Naive B cell (primary cell): ENCODE data around the gene LEPROT. TPM values are rescaled to one million over a fixed set of nuclear protein-coding genes. Genes with fewer than 3 reads are reported as not detected.
"Not testable (repeated sequence)": the region's sequence is repeated elsewhere in the genome, so short reads cannot be mapped to it uniquely, and the experiment has no call there.

Experiments
- ATAC-seq, 2 donors: fragments of 150-1000 bp; cut with Tn5 transposase; 2 replicates each; pipeline ENCODE4 v1.10.0; 2021; ENCODE audit warnings: low read depth in 2 of 2, mild to moderate bottlenecking in 2 of 2, moderate library complexity in 2 of 2
- DNase-seq: peaks from one replicate; pipeline ENCODE4 v3.0.0; 2022
- H3K27ac Mint-ChIP-seq, 6 donors: one replicate each; pipeline ENCODE4 v1.8.0; 2020 to 2022; ENCODE audit warnings: mild to moderate bottlenecking in 6 of 6, mixed read lengths in 6 of 6, moderate library complexity in 5 of 6, inconsistent platforms in 2 of 6
- H3K27me3 Mint-ChIP-seq, 3 donors: one replicate each; pipeline ENCODE4 v1.8.0; 2021 to 2022; ENCODE audit warnings: mixed read lengths in 3 of 3, mild to moderate bottlenecking in 1 of 3
- H3K36me3 Mint-ChIP-seq, 2 donors: one replicate each; pipeline ENCODE4 v1.8.0; 2020 to 2022; ENCODE audit warnings: mixed read lengths in 2 of 2, inconsistent platforms in 1 of 2, mild to moderate bottlenecking in 1 of 2
- H3K4me1 Mint-ChIP-seq, 3 donors: one replicate each; pipeline ENCODE4 v1.8.0; 2020 to 2022; ENCODE audit warnings: mixed read lengths in 3 of 3, inconsistent platforms in 1 of 3, mild to moderate bottlenecking in 1 of 3, moderate library complexity in 1 of 3
- H3K4me3 Mint-ChIP-seq, 8 donors: one replicate each; pipeline ENCODE4 v1.8.0; 2020 to 2022; ENCODE audit warnings: mild to moderate bottlenecking in 8 of 8, mixed read lengths in 8 of 8, moderate library complexity in 8 of 8, inconsistent platforms in 2 of 8
- H3K9me3 Mint-ChIP-seq, 7 donors: one replicate each; pipeline ENCODE4 v1.8.0; 2020 to 2022; ENCODE audit warnings: mixed read lengths in 7 of 7, mild to moderate bottlenecking in 5 of 7, inconsistent platforms in 2 of 7, moderate library complexity in 1 of 7
- polyA plus RNA-seq, 6 donors: library from polyadenylated mRNA; unstranded; fragments of 300-500 nt; fragmentation: Illumina TruSeq; gene quantifications; one replicate each; pipeline ENCODE4 v1.2.3, GENCODE V29; 2021; ENCODE audit warnings: low read depth in 6 of 6

LEPROT gene, protein sequence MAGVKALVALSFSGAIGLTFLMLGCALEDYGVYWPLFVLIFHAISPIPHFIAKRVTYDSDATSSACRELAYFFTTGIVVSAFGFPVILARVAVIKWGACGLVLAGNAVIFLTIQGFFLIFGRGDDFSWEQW
- 10 to 100 TPM in 1 of 6 donors, 1 to 10 TPM in 4, not detected in 1; 7.9 to 11.1 (median 8.1) TPM for polyA plus RNA-seq

DNA sequence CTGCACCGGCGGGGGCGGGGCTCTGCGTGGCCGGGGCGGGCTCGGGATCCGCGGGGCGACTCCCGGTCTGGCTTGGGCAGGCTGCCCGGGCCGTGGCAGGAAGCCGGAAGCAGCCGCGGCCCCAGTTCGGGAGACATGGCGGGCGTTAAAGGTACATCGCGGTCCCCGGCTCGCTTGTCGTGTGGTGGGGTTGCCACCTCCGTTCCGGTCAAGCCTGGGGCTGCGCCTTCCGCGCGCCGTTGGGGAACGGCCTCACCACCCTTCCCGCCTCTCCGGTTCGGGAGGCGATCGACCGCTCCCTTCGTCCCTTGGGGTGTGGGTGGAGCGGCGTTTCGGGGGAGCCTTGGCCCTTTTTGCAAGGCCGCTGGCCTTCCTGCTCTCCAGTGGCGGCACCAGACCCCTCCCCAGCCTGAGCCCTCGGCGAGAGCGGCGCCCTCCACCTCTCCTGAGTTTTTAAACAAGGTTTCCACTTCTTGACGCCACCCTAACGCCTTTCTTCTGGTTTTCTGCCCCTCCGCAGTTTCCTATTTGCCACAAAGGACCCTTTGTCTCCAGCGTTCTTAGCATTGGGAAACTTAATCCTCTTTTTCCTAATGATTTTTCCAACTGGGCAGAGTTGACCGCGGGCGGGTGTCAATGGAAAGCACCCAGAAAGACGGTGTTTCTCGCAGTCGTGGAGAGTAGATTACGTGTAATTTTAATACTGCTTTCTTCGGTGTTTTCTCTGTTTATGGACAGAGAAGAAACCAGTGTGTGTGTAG is at the start of gene LEPROT, which contains the start of gene LEPR:
Gene LEPROT, plus strand, starts transcription at position 79 of the 761 bp plus-strand sequence. Its CDS starts 57 bp downstream, at position 136.
Gene LEPR, plus strand, starts transcription at position 79 of the 761 bp plus-strand sequence. CDS start 144,898 bp downstream, outside the sequence.
- peaks cover 0 to 6% (median 5%) of the 10 kb centered on the region in 3 donors for H3K27me3 Mint-ChIP-seq
- no peaks in the 10 kb centered on the region for H3K9me3 Mint-ChIP-seq
- DNase-seq (no peak), ATAC-seq (no peak)
- peaks cover 0 to 8% of the 10 kb centered on the region in 2 donors for H3K36me3 Mint-ChIP-seq
- H3K4me1 Mint-ChIP-seq, result peaks cover 6 to 12% (median 9%) of the 10 kb centered on the region in 3 donors
- peak within 1 kb of the TSS in 5 of 6 donors; percentile 91 to 97 (median 94) for H3K27ac Mint-ChIP-seq
- H3K4me3 Mint-ChIP-seq, result peak within 1 kb of the TSS in 1 of 8 donors; percentile 97

DNA sequence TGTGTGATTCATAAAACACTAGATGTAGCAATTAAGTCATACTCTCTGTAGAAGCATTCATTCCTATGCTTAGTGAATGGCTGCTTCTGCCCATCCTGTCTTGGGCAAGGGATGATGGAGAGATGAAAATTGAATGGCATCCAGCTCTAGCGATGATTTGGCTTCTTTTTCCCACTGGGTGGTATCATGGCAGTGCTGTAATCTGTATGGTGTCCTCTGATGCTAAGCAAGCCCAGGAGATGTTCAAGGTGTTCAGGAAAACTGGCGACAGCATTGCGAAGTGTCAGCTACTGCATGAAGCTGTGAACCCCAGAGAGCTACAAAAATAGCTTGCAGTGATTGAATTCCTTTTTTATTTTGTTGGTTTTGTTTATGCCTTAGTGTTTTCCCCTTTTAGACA is 48.9 kb upstream of the LEPROT start:
- ATAC-seq, result no peak
- Mint-ChIP-seq H3K36me3 (no peaks in the 10 kb centered on the region), H3K9me3 (peaks cover 0 to 7% (median 0%) of the 10 kb centered on the region in 7 donors), H3K27ac (no peak overlapping the region), H3K27me3 (peaks cover 0 to 10% (median 5%) of the 10 kb centered on the region in 3 donors), H3K4me1 (no peaks in the 10 kb centered on the region), H3K4me3 (no peak overlapping the region)
- no peak for DNase-seq

DNA sequence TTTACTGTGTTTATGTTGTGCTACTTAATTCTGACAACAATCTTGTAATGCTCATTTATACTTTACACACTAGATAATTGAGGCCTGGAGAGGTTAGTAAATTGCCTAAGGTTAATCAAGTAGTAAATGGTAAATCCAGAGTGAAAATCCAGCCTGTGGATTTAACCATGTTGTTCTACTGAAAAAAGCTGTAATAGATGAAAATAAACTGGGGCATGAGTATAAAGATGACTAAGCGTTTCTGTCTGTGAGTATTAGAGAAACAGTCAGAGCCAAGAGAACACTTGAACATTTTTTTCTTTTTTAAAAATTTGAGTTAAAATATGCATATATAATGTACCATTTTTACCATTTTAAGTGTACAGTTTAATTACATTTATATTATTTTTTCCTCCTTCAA is 47.9 kb upstream of the LEPROT start:
- Mint-ChIP-seq H3K36me3 (no peaks in the 10 kb centered on the region), H3K27me3 (peaks cover 0 to 10% (median 5%) of the 10 kb centered on the region in 3 donors), H3K27ac (no peak overlapping the region), H3K4me1 (no peaks in the 10 kb centered on the region), H3K4me3 (no peak overlapping the region), H3K9me3 (peaks cover 0 to 7% (median 0%) of the 10 kb centered on the region in 7 donors)
- no peak for DNase-seq
- ATAC-seq, result no peak

DNA sequence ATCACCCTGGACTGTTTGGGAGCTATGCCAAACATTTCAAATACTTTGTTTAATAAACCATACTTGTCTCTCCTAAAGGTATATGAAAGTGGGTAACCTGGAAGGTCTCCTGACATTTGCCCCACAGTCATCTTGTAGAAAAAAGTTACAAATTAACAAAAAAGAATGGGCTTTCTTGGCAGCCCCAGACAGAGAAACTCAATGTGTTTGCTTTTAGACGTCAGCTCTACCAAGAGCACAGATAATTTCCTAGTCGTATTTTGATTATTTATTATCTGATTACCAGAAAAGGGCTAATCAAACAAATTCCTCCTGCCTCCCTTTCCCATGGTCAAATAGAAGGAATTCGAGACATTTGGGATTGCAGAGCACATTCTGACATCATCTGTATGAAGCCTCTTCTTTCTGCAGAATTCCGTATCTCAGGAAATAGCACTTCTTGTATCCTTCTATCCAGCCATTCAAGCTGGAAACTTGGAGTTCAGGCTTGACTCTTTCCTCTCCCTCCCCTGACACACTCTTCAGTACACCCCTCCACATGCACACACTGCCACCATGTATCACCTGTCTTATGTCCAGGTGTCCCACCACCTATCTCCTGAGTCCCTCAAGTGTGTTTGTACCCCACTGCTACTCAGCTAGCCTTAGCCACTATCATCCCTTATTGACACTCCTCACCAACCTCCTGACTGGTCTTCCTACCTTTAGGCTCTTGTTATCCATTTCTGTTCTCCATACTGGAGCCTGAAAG is 42.8 kb upstream of the LEPROT start:
- Mint-ChIP-seq H3K36me3 (peaks cover 3 to 6% of the 10 kb centered on the region in 2 donors), H3K9me3 (peaks cover 0 to 7% (median 0%) of the 10 kb centered on the region in 7 donors), H3K27me3 (peaks cover 17 to 21% (median 20%) of the 10 kb centered on the region in 3 donors), H3K27ac (no peak overlapping the region), H3K4me1 (no peaks in the 10 kb centered on the region), H3K4me3 (no peak overlapping the region)
- DNase-seq (no peak), ATAC-seq (no peak)

DNA sequence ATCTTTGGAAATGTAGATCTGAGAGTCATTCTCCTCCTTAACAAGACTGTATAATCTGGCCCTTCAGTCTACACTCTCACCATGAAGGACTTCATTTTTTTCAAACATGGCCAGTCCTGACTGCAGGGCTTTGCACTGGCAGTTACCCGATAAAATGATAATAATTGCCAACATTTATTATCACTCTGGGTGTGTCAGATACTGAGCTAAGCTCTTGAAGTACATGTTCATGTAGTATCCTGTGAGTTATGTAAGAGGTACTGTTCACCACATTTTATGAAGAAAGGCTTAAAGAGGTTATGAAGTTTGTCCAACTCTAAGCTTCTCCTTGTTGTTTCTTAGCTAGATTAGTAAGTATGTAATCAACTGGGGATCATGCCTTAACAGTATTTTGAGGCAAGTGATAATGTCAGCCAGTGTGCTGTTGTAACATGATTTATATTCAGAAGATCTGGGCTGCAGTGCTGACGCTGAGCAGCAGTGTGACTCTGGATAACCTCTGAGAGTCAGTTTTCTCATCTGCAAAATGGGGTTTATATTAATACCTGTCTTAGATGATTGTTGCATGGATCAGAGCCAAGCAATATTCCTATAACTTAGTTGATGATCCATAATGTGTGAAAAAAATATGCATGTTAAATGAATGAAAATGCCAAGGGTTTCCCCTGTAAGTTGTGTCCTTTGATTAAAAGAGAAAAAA is 42.1 kb upstream of the LEPROT start:
- Mint-ChIP-seq H3K4me3 (no peak overlapping the region), H3K4me1 (no peaks in the 10 kb centered on the region)
- ATAC-seq, result no peak

DNA sequence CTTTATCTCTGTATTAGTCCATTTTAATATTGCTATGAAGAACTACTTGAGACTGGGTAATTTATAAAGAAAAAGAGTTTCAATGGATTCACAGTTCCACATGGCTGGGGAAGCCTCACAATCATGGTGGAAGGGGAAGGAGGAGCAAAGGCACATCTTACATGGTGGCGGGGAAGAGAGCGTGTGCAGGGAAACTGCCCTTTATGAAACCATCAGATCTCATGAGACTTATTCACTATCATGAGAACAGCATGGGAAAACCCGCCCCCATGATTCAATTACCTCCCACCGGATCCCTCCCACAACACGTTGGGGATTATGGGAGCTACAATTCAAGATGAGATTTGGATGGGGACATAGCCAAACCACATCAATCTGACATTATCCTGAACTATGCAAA is 36.0 kb upstream of the LEPROT start:
- DNase-seq, H3K4me3 Mint-ChIP-seq, H3K36me3 Mint-ChIP-seq, H3K27ac Mint-ChIP-seq, ATAC-seq, H3K9me3 Mint-ChIP-seq, H3K4me1 Mint-ChIP-seq: not testable (repeated sequence)
- peaks cover 8 to 12% (median 11%) of the 10 kb centered on the region in 3 donors for H3K27me3 Mint-ChIP-seq

More for the DNA sequence above, 42.1 kb upstream of the LEPROT start:
- H3K9me3 Mint-ChIP-seq, result peaks cover 0 to 7% (median 0%) of the 10 kb centered on the region in 7 donors
- H3K36me3 Mint-ChIP-seq, result peaks cover 3 to 6% of the 10 kb centered on the region in 2 donors
- no peak overlapping the region for H3K27ac Mint-ChIP-seq
- no peak for DNase-seq
- peaks cover 17 to 22% (median 21%) of the 10 kb centered on the region in 3 donors for H3K27me3 Mint-ChIP-seq

DNA sequence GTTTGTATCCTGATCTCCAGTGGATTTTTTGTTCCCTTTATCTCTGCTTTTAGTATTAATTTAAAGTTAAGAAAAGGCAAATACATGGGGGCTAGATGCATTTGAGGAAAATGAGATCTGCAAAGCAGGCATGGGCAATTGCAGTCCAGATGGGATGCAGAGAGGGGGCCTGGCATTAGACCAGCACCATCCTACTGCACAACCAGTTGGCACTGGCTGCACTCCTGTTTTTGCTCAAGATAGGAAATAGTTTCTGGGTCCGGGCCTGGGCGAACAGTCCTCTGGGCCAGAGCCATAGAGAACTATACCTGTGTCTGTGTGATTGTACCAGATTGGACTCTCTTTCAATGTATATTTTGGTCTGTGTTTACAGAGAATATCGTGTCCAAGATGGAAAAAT is 34.0 kb upstream of the LEPROT start:
- no peaks in the 10 kb centered on the region for H3K36me3 Mint-ChIP-seq
- H3K4me1 Mint-ChIP-seq, result no peaks in the 10 kb centered on the region
- no peak overlapping the region for H3K4me3 Mint-ChIP-seq
- peaks cover 0 to 6% (median 0%) of the 10 kb centered on the region in 7 donors for H3K9me3 Mint-ChIP-seq
- peaks cover 0 to 5% (median 0%) of the 10 kb centered on the region in 3 donors for H3K27me3 Mint-ChIP-seq
- no peak for DNase-seq
- H3K27ac Mint-ChIP-seq, result no peak overlapping the region
- ATAC-seq, result no peak

DNA sequence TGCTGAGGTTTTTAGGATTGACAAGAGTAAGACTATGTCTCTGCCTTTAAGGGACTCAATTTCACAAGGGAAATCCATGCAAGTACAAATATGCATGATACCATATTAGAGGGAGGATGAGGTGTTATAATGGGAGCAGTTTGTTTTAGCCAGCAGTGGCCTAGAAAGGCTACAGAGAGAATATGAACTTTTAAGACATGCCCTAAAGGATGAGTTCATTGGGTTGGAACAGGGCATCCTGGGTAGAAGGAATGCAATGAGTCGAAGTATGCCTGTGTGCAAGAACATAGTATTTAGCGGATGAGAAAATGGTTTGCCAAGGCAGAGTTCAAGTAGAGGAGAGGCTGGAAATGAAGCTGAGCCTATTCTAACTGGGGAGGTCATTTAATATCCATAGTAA is 32.6 kb upstream of the LEPROT start:
- Mint-ChIP-seq H3K27ac (no peak overlapping the region), H3K4me3 (no peak overlapping the region), H3K4me1 (no peaks in the 10 kb centered on the region), H3K36me3 (no peaks in the 10 kb centered on the region), H3K9me3 (peaks cover 0 to 6% (median 0%) of the 10 kb centered on the region in 7 donors), H3K27me3 (peaks cover 0 to 1% (median 0%) of the 10 kb centered on the region in 3 donors)
- no peak for DNase-seq
- no peak for ATAC-seq

DNA sequence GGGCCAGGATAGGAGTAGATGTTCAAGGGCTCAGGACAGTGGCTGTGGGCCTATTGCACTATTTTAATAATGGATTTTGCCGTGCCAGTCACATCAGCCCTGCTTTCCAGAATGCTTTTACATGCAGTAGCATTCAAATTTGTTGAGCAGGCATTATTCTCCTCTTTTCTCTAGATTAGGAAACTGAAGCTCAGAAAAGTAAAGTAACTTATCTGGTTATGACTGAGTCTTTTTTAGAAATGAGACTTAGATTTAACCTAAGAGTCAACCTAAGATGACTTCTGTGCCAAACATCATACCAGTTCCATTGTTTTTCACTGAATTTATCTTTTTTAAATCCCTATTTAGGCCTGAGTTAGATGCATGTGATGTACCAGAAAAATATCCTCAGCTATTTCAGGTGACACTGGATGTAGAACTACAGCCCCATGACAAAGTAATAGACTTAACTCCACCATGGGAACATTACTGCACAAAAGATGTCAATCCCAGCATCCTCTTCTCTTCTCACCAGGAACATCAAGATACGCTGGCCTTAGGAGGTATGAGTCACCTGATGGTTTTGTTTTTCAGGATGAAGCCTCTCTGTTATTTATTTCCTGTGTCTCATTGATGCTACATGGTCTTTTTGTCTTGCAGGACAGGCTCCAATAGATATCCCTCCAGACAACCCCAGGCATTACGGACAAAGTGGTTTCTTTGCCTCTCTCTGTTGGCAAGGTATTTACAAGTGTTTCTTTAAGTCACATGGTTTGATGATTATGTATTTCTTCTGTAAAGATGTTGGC is 31.4 kb upstream of the LEPROT start:
- Mint-ChIP-seq H3K4me1 (no peaks in the 10 kb centered on the region), H3K4me3 (no peak overlapping the region), H3K36me3 (no peaks in the 10 kb centered on the region), H3K9me3 (peaks cover 0 to 6% (median 0%) of the 10 kb centered on the region in 7 donors), H3K27me3 (no peaks in the 10 kb centered on the region), H3K27ac (no peak overlapping the region)
- ATAC-seq, result no peak
- DNase-seq, result no peak

DNA sequence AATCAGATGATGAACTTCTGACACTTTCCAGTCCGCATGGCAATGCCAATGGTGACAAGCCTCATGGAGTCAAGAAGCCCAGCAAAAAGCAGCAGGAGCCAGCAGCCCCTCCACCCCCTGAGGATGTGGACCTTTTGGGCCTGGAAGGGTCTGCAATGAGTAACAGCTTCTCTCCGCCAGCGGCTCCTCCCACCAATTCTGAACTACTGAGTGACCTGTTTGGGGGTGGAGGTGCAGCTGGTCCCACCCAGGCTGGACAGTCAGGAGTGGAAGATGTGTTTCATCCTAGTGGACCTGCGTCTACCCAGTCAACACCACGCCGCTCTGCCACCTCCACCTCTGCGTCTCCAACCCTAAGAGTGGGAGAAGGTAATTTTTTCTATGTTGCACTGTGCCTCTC is 28.0 kb upstream of the LEPROT start:
- DNase-seq (no peak), ATAC-seq (no peak)
- peaks cover 0 to 4% (median 0%) of the 10 kb centered on the region in 3 donors for H3K27me3 Mint-ChIP-seq
- no peak overlapping the region for H3K4me3 Mint-ChIP-seq
- H3K9me3 Mint-ChIP-seq, result no peaks in the 10 kb centered on the region
- H3K36me3 Mint-ChIP-seq, result no peaks in the 10 kb centered on the region
- H3K4me1 Mint-ChIP-seq, result no peaks in the 10 kb centered on the region
- no peak overlapping the region for H3K27ac Mint-ChIP-seq

DNA sequence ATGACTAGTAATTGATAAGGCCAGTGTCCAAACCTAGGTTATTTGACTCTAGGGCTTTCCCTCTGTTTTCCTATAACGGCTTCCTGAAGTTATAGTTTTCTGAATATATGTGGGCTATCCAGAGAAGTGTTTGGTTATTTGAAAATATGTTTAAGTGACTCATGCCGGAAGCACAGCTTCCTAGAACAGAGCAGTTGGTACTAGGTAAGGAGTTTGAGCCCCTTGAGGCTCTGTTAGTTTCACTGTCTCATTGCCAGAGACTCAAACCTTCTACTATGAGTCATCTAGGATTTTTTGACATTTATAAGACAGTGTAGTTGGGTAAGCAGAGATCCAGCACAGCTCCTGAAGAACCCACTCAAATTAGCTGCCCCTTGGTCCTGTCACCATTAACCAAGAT is 27.1 kb upstream of the LEPROT start:
- no peak for DNase-seq
- H3K36me3 Mint-ChIP-seq, result no peaks in the 10 kb centered on the region
- no peak overlapping the region for H3K4me3 Mint-ChIP-seq
- no peak for ATAC-seq
- H3K27me3 Mint-ChIP-seq, result peaks cover 0 to 6% (median 0%) of the 10 kb centered on the region in 3 donors
- no peaks in the 10 kb centered on the region for H3K4me1 Mint-ChIP-seq
- H3K9me3 Mint-ChIP-seq, result no peaks in the 10 kb centered on the region
- H3K27ac Mint-ChIP-seq, result no peak overlapping the region

DNA sequence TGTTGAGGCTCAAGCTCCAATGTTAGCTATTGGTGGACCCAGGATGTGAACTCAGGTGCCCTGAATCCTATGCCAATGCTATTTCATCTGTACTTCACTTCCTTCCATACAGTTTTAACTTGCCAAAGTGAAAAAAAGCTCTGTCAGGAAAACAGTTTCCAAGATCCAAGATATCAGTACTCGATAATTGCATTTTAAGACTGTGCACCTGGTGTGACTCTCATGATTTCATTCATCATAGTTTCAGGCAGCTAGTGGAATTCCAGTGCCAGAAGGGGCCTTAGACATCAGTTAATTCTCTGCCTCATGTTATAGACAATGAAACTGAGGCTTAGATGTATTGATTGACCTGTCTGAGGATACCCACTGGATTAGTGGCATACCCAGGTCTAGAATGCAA is 26.5 kb upstream of the LEPROT start:
- Mint-ChIP-seq H3K4me1 (no peaks in the 10 kb centered on the region), H3K36me3 (no peaks in the 10 kb centered on the region), H3K27ac (no peak overlapping the region), H3K27me3 (peaks cover 0 to 8% (median 0%) of the 10 kb centered on the region in 3 donors), H3K4me3 (no peak overlapping the region), H3K9me3 (no peaks in the 10 kb centered on the region)
- DNase-seq, result no peak
- ATAC-seq, result no peak
